ENCODE measurements around the gene SYT17.

Gene SYT17

GRCh38 chr16:19269098-19269497 lies 101.1 kb downstream of the SYT17 start:
- no peak for FAIRE-seq

DNA sequence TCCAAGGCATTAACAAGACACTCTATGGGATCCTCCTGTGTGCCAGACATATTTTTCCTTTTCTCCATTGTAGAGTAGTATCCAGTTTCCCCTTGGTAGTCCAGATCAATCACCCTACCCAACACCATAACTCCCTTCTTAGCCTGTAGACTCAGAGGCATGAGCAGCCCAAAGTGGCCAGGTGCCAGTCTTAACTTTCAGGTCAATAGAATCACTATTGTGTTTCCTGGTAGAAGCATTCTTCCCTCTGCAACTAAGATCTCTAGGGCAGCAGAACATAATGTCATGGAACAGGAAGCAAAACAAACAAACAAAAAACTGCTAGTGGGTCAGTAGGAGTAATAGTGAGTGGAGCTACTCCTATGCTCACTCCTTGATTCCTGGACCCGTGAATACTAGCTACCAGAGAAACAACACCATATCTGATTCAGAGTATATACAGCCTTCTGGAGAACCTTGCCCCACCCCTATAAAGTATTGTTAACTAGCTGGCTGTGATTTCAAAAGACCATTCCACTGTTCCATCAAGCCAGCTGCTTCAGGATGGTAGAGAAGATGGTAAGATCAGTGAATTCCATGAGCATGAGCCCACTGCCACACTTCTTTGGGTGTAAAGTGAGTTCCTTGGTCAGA lies 106.2 kb downstream of the SYT17 start:
- no peak for FAIRE-seq

DNA sequence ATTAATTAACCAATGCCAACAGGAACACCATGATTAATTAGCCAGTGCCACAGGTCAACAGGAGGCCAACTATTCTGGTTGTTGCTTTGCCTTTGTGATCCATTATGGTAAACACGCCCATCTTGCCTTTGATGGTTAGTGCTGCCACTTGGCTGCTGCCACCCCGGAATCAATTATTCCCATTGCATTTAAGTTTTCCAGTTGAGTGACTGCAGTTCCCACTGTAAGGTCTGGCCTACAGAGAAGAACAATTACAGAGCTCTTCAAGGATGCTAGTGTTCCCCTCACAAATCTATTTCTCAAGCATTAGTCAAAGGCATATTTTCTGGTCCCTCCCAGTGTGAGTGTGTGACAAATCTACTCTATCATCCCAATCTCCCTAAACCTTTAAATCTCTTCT lies 110.4 kb downstream of the SYT17 start:
- no peak for FAIRE-seq

DNA sequence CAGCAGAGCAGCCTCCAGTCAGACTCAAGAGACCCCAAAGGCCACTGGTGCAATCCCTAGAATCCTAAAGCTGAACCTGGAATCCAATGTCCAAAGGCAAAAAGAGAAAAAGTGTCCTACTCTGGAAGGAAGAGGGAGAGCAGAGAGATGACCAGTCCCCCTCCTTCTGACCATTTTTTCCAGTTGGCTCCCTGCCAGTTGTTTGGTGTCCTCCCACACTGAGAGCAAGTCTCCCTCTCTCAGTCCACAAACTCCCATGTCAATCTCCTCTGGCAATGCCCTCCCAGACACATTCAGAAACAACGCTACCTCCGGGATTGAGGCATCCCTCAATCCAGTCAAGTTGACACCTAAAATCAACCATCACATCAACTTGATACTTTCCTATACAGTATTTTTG lies 113.2 kb downstream of the SYT17 start:
- FAIRE-seq: no peak

DNA sequence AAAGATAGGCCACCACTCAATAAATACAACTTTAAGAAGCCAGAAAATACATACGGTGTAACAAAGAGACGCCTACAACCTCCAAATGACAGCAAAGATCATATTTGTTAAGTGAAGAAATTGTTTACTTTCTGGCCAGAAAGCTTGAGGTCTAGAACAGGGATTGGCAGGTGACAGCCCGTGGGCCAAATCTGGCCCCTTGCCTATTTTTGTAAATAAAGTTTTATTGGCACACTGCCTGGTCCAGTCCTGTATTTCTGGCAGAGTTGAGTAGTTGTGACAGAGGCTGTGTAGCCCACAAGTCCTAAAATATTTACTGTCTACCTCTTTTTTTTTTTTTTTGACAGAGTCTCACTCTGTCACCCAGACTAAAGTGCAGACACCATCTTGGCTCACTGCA lies 114.1 kb downstream of the SYT17 start:
- no peak for FAIRE-seq

DNA sequence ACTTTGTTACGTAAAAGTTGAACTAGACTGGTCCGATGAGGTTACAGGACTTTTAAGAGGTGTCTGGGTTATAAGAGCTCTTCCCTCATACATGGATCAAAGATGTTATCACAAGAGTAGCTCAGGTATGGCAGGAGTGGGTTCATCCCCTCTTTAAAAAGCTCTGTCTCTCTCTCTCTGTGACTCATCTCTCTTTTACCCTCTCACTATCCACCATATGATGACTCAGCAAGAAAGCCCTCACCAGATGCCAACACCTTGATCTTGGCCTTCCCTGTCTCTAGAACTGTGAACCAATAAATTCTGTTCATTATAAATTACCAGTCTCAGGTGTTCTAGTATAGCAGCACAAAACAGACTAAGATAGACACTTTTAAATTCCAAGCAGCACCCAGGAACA lies 115.6 kb downstream of the SYT17 start:
- no peak for FAIRE-seq

GRCh38 chr16:19284207-19284606 lies 116.2 kb downstream of the SYT17 start:
- no peak for FAIRE-seq

- FAIRE-seq: no peak
Observed at GRCh38 chr16:19285431-19285830, 117.4 kb downstream of the SYT17 start, which contains the start of gene CLEC19A. TSS of gene CLEC19A (plus strand) at chr16:19285731. CDS start at chr16:19285852, 121 bp downstream.

GRCh38 chr16:19286827-19287226 lies 118.8 kb downstream of the SYT17 start:
- FAIRE-seq: no peak

DNA sequence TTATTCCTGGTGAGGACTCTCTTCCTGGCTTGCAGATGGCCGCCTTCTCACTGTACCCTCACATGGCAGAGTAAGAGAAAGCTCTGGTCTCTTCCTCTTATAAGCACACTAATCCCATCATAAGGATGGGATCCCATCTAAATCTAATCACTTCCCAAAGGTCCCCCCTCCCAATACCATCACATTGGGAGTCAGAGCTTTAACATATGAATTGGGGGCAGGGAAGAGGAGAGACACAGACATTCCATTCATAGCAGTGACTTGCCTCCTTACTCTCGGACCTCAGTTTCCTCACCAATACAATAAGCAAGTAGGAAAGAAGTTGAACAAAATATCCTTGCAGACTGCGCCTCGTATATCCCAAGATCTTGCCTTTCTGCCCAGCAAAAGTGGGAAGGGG lies 119.2 kb downstream of the SYT17 start:
- FAIRE-seq: no peak

GRCh38 chr16:19288872-19289799 lies 121.1 kb downstream of the SYT17 start:
- FAIRE-seq: no peak

DNA sequence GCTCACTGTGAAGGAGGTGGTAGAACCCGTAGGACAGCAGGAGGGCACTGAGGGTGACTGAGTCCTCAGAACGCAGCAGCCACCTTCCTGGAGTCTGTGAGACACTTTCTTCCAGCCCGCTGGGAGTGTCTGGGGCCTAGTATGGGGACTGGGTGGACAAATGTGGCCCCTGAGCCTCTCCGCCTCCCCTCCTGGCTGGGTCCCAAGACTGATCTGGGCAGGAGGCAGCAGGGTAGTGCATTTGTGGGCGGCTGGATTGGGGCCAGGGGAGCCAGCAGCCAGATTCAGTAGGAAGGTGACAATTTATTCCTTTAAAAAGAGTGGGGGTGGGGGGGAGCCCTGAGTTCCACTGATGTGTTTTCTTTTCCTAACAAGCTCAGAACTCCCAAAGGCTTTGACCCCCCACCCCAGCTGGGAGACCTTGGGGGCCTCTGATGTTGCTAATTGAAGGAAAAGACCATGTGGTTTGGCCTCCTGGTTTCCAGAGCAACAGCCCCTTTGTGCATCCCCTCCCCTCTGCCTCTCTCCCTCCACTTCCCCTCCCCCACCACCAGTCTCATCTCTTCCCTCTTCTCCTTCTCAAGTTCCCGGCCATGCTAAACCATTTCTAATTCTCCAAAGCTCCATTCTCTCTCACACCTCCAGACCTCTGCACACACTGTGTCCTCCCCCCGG lies 121.9 kb downstream of the SYT17 start:
- no peak for FAIRE-seq

DNA sequence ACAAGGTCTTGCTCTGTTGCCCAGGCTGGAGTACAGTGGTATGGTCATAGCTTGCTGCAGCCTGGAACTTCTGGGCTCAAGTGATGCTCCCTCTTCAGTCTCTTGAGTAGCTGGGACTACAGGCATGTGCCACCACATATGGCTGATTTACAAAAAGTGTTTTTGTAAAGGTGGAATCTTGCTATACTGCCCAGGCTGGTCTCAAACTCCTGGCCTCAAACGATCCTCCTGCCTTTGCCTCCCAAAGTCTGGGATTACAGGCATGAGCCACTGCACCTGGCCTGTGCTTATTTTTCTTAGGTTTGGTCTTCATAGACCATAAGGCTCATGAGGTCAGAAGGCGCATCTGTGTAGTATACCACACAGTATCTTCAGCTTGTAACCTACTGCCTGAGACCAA lies 122.8 kb downstream of the SYT17 start:
- no peak for FAIRE-seq

DNA sequence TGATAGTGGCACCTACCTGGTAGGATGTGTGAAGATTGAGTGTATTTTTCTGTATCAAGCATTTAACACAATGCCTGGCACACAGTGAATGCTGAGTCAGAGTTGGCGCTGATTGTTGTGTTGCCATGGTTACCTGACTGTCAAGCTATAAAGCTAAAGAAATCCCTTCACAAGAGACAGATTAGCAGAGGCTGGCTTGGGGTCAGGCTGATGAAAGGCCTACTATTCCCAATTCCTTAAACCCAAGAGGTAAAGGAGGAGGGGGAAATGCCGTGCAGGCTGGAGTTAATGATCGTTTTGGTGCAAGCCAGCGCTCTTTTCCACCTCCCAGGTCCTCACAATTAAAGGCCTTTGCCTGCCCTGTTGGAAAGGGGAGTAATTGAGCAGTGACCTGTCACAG lies 123.4 kb downstream of the SYT17 start:
- no peak for FAIRE-seq

- FAIRE-seq: no peak
Observed at GRCh38 chr16:19292186-19292585, 124.1 kb downstream of the SYT17 start.

- FAIRE-seq: peak; percentile 55
Observed at GRCh38 chr16:19294156-19294649, 126.2 kb downstream of the SYT17 start.

- no peak for FAIRE-seq
Observed at GRCh38 chr16:19295393-19295792, 127.4 kb downstream of the SYT17 start.

GRCh38 chr16:19297454-19297853 lies 129.4 kb downstream of the SYT17 start:
- no peak for FAIRE-seq

- FAIRE-seq: no peak
Observed at GRCh38 chr16:19299565-19299964, 131.5 kb downstream of the SYT17 start.

GRCh38 chr16:19301931-19302330 lies 133.9 kb downstream of the SYT17 start:
- no peak for FAIRE-seq

DNA sequence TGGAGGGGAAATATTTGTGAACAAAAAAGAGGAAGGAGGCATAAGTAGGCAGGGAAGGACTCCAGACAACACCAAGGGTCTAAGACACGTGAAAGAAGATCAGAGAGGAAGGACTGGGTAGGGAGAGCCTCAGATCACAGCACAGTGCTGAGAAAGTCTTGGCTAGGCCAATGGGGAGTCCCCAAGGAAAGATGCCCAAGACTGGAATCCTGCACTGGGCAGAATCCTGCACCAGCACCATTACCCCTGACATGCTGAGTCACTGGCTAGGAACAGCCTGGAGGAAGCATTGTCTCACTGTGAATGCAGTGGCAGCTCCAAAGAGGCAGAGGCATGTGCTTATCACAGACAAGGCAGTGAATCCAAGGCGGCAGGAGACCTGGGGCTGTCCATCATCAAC lies 136.7 kb downstream of the SYT17 start:
- FAIRE-seq: no peak

GRCh38 chr16:19305443-19305842 lies 137.4 kb downstream of the SYT17 start:
- FAIRE-seq: no peak

GRCh38 chr16:19307587-19308241 lies 139.7 kb downstream of the SYT17 start:
- FAIRE-seq: no peak
